GM18870 (cell line): Measurements from ENCODE around the gene ZCCHC8.
"Not testable (repeated sequence)": the region's sequence is repeated elsewhere in the genome, so short reads cannot be mapped to it uniquely, and the experiment has no call there.

Source experiments
- ATAC-seq: cut with Tn5 transposase; IDR thresholded peaks from one replicate; pipeline ENCODE4 v1.9.1; 2021; ENCODE audit warnings: moderate library complexity; ENCODE audit not compliant: unreplicated experiment

The ZCCHC8 gene

DNA sequence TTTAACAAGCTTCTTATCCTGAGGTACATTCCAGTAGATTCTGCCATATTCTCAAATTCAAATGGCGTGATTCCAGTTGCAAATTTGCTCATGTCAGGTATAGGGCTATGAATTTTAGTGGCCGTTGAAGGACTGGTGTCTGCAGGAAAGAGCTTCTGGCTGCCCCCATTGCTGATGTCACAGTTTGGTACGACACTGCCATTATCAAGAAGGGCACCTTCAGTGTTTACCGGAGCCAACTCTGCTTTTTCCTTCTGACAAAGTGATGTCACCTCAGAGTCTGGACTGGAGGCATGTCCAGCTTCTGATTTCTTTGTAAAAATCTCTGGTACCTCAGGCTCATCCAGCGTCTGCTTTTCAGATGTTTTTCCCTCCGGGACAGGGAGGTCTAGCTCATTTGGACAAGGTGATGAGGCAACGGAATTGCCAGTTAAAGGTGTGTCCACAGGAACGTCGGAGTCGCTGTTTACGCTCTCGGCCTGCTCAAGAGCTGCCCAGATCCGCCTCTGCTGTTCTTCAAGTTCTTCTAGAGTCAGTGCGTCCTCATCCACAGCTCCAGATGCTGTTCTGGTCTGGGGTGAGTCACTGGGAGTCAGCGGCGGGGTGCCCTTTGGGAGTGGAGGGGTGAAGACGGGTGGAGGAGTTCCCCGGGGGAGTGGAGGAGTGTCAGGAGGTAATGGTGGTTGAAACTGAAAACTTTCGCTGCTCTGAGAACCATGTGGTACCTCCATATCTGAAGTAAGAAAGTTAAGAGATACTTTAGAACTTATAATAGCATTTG lies 27.0 kb downstream of the ZCCHC8 start:
- ATAC-seq: no peak

DNA sequence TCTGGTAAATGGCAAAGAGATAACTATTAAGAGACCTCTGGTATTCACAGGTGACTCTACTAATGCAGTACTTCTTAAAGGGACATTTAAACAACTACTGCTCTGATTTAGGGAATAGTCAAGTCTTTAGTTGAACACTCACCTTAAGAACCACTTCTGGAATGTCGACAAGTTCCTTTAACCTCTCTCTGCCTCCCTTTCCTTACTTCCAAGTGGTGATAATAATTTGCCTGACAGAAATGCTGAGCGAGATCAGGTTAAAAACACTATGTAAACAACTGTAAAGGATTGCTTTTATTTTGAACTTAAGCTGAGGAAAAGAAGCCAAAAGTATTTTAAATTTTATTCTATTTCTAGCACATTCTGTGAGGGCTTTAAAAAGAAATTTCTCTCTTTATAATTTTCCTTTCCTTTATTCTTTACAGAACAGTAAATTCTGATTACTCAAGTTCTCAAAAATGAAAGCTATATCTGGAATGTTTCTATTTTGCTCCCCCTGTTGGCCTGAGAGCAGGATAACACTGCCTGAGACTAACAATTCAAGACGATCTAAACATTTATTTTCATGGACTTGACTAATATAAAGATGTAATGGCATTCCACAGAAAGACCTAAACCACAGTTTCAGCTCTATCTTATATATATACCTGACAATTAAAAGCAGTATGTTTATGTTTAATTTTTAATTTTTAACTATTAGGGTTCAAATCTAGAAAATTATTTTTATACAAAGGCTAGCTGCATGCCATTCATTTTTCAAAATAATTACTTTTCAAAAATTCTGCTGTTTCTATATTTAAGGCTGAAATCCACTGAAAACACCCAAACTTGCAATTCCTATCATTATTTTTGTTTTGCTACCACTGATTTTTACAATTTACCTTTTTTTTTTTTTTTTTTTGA lies 29.2 kb downstream of the ZCCHC8 start:
- no peak for ATAC-seq

DNA sequence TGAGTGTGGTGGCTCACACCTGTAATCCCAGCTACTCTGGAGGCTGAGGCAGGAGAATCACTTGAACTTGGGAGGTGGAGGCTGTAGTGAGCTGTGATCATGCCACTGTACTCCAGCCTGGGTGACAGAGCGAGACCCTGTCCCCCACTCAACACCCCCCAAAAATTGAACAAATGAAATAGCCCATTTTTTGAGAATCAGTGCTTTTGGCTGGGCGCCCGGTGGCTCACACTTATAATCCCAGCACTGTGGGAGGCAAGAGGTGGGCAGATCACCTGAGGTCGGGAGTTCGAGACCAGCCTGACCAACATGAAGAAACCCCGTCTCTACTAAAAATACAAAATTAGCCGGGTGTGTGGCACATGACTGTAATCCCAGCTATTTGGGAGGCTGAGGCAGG lies 30.2 kb downstream of the ZCCHC8 start:
- ATAC-seq: not testable (repeated sequence)

DNA sequence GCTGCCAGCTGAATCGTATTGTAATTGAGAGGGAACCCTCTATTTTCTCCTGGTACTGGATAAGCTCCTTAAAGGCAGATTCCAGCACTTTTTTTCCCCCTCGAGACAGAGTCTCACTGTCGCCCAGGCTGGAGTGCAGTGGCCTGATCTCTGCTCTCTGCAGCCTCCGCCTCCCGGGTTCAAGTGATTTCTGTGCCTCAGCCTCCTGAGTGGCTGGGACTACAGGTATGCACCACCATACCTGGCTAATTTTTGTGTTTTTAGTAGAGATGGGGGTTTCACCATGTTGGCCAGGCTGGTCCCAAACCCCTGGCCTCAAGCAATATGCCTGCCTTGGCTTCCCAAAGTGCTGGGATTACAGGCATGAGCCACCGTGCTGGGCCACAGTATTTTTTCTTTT lies 30.9 kb downstream of the ZCCHC8 start:
- ATAC-seq: not testable (repeated sequence)

DNA sequence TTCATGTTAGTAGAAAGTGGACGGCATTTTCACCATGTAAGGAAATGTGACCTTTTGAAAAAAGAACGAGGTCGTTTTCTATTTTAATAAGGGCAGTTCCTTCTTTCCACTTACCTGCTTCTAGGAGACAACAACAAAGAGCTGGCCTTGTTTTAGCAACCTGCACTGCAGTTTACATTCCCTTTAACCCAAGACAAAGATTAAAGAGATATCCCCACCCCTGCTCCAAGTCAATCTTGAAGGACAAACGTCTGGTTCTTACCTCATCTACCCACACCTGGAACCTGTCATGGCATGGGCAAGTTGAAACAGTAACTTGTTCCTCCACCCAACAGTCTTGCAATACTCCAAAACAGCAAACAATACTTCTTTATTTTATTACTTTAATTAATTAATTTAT lies 32.7 kb downstream of the ZCCHC8 start:
- no peak for ATAC-seq

DNA sequence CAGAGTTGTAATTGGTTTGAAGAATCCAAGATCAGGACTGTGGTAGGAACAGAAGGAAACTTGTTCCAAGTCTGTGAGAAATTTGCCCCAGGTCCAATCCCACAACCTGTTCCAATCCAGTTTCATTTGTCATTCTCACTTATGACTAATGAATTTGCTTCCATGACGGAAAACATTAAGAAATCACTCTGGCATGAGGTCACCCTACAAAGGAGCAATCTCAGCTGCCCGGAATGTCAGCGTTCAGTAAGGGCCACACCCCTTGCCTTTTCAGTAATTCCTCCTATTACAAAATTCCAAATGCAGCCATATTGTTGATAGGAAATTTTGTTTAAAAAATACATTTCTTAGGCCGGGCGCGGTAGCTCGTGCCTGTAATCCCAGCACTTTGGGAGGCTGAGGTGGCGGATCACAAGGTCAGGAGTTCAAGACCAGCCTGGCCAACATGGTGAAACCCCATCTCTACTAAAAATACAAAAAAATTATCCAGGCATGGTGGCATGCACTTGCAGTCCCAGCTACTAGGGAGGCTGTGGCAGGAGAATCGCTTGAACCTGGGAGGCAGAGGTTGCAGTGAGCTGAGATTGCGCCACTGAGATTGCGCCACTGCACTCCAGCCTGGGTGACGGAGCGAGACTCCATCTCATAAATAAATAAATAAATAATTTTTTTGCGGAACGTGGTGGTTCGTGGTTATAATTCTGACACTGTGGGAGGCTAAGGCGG lies 36.3 kb downstream of the ZCCHC8 start:
- ATAC-seq: not testable (repeated sequence)

DNA sequence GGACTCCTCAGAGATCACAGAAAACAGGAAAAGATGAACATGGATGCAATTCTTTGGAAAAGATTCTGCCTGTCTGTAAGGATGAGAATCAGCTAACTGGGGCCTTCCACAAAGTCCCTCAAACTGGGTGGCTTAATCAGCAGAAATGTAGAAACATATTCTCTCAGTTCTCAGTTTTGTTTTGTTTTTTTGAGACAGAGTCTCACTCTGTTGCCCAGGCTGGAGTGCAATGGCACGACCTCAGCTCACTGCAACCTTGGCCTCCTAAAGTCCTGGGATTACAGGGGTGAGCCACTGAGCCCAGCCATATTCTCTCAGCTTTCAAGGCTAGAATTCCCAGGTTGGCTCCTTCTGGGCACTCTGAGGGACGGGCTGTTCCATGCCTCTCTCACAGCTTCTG lies 40.1 kb downstream of the ZCCHC8 start:
- ATAC-seq: no peak

DNA sequence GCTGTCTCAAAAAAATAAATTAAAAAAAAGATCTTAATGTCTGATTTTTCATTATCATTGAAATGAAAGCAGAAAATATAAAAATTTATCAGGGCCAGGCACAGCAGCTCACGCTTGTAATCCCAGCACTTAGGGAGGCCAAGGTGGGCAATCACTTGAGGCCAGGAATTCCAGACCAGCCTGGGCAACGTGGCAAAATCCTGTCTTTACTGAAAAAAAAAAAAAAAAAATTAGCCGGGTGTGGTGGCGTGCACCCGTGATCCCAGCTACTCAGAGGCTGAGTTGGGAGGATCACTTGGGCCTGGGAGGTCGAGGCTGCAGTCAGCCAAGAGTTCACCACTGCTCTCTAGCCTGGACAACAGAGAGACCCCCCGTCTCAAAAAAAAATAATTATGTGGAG lies 40.7 kb downstream of the ZCCHC8 start:
- no peak for ATAC-seq

DNA sequence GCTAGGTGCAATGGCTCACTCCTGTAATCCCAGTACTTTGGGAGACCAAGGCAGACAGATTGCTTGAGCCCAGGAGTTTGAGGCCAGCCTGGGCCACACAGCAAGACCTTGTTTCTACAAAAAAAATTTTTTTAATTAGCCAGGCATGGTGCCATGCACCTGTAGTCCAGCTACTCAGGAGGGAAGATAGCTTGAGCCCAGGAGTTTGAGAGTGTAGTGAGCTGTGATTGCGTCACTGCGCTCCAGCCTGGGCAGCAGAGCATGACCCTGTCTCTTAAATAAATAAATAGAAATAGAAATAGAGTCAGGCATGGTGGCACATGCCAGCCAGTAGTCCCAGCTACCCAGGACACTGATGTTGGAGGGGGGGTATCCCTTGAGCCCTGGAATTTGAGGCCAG lies 41.5 kb downstream of the ZCCHC8 start:
- ATAC-seq: no peak

DNA sequence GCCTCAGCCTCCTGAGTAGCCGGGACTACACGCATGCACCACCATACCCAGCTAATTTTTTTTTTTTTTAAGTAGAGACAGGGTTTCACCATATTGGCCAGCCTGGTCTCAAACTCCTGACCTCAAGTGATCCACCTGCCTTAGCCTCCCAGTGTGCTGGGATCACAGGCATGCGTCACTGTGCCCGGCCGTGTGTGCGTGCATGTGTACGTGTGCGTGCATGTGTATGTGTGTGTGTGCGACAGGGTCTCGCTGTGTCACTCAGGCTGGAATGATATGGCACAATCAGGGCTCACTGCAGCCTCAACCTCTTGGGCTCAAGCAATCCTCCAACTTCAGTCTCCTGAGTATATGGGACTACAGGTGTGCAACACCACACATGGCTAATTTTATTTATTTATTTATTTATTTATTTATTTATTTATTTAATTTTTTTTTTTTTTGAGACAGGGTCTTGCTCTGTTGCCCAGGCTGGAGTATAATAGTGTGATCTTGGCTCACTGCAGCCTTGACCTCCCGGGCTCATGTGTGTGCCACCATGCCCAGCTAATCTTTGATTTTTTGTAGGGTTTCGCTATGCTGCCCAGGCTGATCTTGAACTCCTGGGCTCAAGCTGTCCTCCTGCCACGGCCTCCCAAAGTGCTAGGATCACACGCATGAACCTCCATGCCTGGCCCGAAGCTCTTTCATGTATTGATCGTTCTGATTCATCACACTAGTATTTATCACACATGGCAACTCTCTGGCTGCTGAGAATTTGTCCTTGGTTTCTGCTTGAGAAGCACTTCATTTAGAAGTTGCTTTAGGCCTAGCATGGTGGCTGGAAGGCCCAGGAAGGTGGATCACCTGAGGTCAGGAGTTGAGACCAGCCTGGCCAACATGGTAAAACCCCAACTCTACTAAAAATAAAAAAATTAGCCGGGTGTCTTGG lies 42.4 kb downstream of the ZCCHC8 start:
- ATAC-seq: no peak

DNA sequence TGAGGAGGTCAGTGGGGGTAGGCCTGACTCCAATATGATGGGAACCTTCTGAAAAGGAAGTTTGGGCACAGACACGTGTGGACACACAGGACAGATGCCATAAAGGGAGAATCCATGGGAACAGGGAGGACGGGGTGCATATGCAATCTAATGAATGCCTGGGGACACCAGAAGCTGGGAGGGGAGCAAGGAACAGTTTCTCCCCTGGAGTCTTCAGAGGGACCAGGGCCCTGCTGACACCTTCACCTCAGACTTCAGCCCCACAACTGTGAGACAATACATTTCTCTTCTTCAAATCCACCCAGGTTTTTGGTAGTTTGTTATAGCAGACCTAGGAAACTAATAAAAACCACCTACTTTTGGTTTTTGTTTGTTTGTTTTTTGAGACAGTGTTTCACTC lies 43.1 kb downstream of the ZCCHC8 start:
- no peak for ATAC-seq

DNA sequence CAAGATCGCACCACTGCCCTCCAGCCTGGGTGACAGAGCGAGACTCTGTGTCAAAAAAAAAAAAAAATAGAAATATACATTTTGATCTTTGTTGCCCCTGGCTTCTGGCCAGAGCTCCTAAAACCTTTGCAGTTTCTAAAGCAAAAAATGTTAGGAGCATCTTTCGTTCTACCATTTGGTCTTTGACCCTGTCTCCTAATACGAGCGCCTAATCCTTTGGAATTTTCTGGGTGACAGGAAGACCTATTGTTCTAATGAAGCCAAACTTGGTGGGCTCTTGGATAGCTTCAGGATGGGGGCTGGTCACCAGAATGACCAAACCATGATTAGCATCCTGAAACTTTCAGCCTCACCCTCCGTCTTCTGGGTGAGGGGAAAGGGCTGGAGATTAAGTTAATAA lies 46.0 kb downstream of the ZCCHC8 start:
- ATAC-seq: no peak

DNA sequence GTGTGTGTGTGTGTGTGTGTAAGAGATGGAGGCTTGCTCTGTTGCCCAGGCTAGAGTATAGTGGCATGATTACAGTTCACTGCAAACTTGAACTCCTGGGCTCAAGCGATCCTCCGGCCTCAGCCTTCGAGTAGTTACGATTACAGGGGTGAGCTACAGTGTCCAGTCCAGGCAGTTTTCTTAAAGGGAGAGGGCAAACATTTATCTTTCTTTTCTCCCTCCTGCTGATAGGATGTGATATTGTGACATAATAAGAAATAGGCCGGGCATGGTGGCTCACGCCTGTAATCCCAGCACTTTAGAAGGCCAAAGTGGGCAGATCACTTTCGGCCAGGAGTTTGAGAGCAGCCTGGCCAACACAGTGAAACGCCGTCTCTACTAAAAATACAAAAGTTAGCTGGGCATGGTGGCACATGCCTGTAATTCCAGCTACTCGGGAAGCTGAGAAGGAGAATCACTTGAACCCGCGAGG lies 46.4 kb downstream of the ZCCHC8 start:
- no peak for ATAC-seq

DNA sequence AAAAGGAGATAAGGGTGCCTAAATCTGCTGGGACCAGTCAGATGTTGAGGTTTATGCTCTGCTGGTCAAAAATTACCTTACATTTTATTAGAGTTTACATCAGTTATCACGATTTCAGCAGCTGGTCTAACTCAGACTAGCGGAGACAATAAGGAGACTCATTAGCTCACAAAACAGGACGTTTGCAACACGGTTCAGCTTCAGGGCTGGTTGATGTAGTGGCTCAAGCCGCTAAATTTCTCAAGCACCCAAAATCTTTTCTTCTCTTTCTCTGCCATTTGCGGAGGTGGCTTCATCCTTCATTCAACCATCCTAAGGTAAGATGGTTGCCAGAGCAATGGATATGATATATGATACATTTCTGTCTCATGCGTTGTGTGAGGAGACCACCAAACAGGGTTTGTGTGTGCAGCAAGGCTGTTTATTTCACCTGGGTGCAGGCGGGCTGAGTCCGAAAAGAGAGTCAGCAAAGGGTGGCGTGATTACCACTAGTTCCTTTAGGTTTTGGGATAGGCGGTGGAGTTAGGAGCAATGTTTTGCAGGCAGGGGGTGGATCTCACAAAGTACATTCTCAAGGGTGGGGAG lies 47.9 kb downstream of the ZCCHC8 start:
- no peak for ATAC-seq

DNA sequence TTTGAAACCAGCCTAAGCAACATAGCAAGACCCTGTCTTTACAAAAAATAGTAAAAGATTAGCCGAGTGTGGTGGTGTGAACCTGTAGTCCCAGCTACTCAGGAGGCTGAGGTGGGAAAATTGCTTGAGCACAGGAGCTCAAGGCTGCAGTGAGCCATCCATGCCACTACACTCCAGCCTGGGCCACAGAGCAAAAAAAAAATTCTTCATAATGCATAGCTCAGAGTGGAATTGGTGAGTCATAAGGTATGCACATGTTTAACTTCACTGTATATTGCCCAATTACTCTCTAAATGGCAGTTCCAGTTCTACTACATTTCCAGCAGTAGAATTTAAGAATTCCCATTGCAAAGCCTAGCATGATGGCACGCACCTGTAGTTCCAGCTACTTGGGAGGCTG lies 51.4 kb downstream of the ZCCHC8 start:
- ATAC-seq: no peak

DNA sequence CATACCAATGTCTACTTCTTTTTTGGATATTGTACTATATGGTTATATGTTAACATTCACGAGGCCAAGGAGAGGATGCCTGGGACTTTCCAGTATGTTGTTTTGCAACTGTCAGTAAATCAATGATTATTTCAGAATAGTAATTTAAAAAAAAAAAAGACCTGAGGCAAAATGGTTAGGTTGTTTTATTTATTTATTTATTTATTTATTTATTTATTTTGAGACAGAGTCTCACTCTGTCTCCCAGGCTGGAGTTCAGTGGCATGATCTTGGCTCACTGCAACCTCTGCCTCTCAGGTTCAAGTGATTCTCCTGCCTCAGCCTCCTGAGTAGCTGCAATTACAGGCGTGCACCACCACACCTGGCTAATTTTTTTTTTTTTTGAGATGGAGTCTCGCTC lies 52.9 kb downstream of the ZCCHC8 start:
- ATAC-seq: not testable (repeated sequence)

DNA sequence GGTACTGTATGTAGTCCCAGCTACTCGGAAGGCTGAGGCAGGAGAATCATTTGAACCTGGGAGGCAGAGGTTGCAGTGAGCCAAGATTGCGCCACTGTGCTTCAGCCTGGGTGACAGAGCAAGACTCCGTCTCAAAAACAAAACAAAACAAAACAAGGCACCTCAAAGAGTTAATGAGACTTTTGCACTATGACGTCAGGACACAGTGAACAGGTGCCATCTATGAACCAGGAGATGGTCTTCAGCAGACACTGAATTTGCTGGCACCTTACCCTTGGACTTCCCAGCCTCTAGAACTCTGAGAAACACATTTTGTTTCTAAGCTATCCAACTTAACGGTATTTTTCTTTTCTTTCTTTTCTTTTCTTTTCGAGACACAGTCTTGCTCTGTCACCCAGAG lies 54.3 kb downstream of the ZCCHC8 start:
- ATAC-seq: not testable (repeated sequence)

DNA sequence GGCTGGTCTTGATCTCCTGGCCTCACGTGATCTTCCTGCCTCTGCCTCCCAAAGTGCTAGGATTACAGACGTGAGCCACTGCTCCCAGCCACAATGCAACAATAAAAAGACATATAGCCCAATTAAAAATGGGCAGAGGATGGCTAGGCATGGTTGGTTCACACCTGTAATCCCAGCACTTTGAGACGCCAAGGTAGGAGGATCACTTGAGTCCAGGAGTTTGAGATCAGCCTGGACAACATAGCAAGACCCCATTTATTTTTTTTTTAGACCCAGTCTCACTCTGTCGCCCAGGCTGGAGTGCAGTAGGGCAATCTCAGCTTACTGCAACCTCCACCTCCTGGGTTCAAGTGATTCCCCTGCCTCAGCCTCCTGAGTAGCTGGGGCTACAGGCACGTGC lies 56.7 kb downstream of the ZCCHC8 start:
- not testable (repeated sequence) for ATAC-seq

DNA sequence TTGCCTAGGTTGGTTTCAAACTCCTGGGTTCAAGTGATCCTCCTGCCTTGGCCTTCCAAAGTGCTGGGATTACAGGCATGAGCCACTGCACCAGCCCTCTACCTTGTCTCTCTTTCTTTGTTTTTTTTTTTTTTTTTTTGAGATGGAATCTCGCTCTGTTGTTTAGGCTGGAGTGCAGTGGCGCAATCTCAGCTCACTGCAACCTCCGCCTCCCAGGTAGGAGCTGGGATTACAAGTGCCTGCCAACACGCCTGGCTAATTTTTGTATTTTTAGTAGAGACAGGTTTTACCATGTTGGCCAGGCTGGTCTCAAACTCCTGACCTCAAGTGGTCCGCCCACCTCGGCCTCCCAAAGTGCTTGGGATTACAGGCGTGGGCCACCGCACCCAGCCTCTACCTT lies 61.9 kb downstream of the ZCCHC8 start:
- ATAC-seq: not testable (repeated sequence)

DNA sequence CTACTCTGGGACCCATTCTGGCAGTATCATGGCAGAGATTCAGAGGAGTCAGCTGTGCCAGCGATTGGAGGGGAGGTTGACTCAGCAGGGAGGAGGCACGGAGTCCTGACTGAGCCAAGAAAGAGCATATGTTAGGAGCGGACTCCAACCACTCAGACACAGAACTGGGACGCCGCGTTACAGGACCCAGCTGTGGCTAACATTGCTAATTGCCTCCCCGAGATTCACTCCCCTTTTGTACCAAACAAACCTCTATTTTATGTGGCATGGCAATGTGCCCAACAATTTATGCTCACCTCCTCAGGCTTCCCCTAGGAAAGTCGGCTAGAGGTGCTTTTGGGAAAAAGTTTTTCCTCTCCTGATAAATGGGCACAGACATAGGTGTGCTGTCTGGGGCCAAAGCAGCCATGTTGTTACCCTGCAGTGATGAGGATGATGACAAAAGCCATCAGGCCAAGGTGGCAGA lies 63.0 kb downstream of the ZCCHC8 start:
- ATAC-seq: no peak
